Fibroblast of skin of left quadriceps (primary cell): ENCODE data around the gene CHCHD3.

Experiments used
- DNase-seq, 2 experiments: peaks; one replicate each; pipeline ENCODE4 v3.0.0-alpha.2; 2013; ENCODE audit warnings: low read depth in 2 of 2

The CHCHD3 gene

GRCh38 chr7:132776048-132776620 is 305.8 kb downstream of the CHCHD3 start:
- DNase-seq, result no peak

GRCh38 chr7:132773527-132773956 is 308.3 kb downstream of the CHCHD3 start:
- peak; percentile 95 to 96 for DNase-seq

- DNase-seq, result no peak
These were observed 310.6 kb downstream of the CHCHD3 start for GRCh38 chr7:132771301-132771730.

GRCh38 chr7:132770055-132770454 is 311.8 kb downstream of the CHCHD3 start:
- no peak for DNase-seq

GRCh38 chr7:132769280-132769679 is 312.6 kb downstream of the CHCHD3 start:
- no peak for DNase-seq

GRCh38 chr7:132768099-132768498 is 313.8 kb downstream of the CHCHD3 start:
- no peak for DNase-seq

- no peak for DNase-seq
These were observed 314.5 kb downstream of the CHCHD3 start for GRCh38 chr7:132767378-132767777.

- no peak for DNase-seq
These were observed 315.2 kb downstream of the CHCHD3 start for GRCh38 chr7:132766660-132767059.

- no peak for DNase-seq
These were observed 316.0 kb downstream of the CHCHD3 start for GRCh38 chr7:132765861-132766260.

GRCh38 chr7:132764762-132765161 is 317.1 kb downstream of the CHCHD3 start:
- DNase-seq, result no peak

- no peak for DNase-seq
These were observed 321.0 kb downstream of the CHCHD3 start for GRCh38 chr7:132760866-132761265.

- no peak for DNase-seq
These were observed 321.7 kb downstream of the CHCHD3 start for GRCh38 chr7:132760244-132760623.

GRCh38 chr7:132759482-132760243 is 322.2 kb downstream of the CHCHD3 start:
- no peak for DNase-seq

GRCh38 chr7:132758986-132759385 is 322.9 kb downstream of the CHCHD3 start:
- no peak for DNase-seq

GRCh38 chr7:132757783-132758182 is 324.1 kb downstream of the CHCHD3 start:
- no peak for DNase-seq

GRCh38 chr7:132756484-132756990 is 325.4 kb downstream of the CHCHD3 start:
- DNase-seq, result no peak

- DNase-seq, result no peak
These were observed 326.1 kb downstream of the CHCHD3 start for GRCh38 chr7:132755538-132756483.

- DNase-seq, result no peak
These were observed 329.5 kb downstream of the CHCHD3 start for GRCh38 chr7:132752431-132752830.

- no peak for DNase-seq
These were observed 330.6 kb downstream of the CHCHD3 start for GRCh38 chr7:132751244-132751647.

- no peak for DNase-seq
These were observed 331.2 kb downstream of the CHCHD3 start for GRCh38 chr7:132750530-132751217.

- DNase-seq, result no peak
These were observed 331.8 kb downstream of the CHCHD3 start for GRCh38 chr7:132750096-132750495.
